Measurements from ENCODE around the gene LYSMD2. TPM values are rescaled to one million over a fixed set of nuclear protein-coding genes. Genes with fewer than 3 reads are reported as not detected.

LYSMD2 gene
- total and polyA plus RNA-seq, 2 of the 8 experiments (the other 6 are each of a cell fraction or from before 2014, with no cell fraction given): 2.2 to 2.7 TPM

GRCh38 chr15:51768018-51768417 is 30.6 kb upstream of the LYSMD2 start:
- Histone ChIP-seq H3K36me3 (ENCODE audit: control insufficient read depth in 2 of 4, insufficient read depth in 4 of 4, low read length in 3 of 4) (no peaks in the 10 kb centered on the region), H3K14ac (ENCODE audit: insufficient read length) (no peak overlapping the region), H3K4me1 (replicated peaks in 1 of 4; ENCODE audit: control insufficient read depth in 3 of 4, insufficient read depth in 4 of 4, low read length in 3 of 4) (peaks cover 0 to 3% (median 0%) of the 10 kb centered on the region in 4 experiments; a peak in 1 of 7 replicates), H2AFZ (ENCODE audit: low read length) (peak overlapping the region; percentile 85; the same call in 1 of the 2 replicates), H4K5ac (ENCODE audit: insufficient read length, low read depth, low read length) (no peak overlapping the region), H4K8ac (ENCODE audit: extremely low read depth, insufficient read depth, low read length) (no peak overlapping the region), H2BK120ac (replicated peaks; ENCODE audit: low read depth, low read length) (no peak overlapping the region), H2AK5ac (ENCODE audit: low read depth, low read length) (no peak overlapping the region), H2BK5ac (ENCODE audit: low read depth, low read length) (no peak overlapping the region), H3K18ac (ENCODE audit: extremely low read depth, low read length) (no peak overlapping the region; the same call in 1 of the 2 replicates), H3K4me2 (ENCODE audit: insufficient read depth in 1 of 2, low read depth in 2 of 2, low read length in 2 of 2) (no peak overlapping the region), H3K56ac (replicated peaks; ENCODE audit: insufficient read length, low read depth, low read length) (no peak overlapping the region), H3K27me3 (replicated peaks in 1 of 4; ENCODE audit: control insufficient read depth in 3 of 4, extremely low read depth in 1 of 4, insufficient read depth in 3 of 4, low read length in 3 of 4) (no peaks in the 10 kb centered on the region), H3K27ac (ENCODE audit: low read depth, low read length) (no peak overlapping the region), H3K4ac (replicated peaks; ENCODE audit: insufficient read length, low read depth, low read length) (no peak overlapping the region), H3K4me3 (ENCODE audit: extremely low read depth in 1 of 4, insufficient read depth in 2 of 4, low read depth in 3 of 4, low read length in 4 of 4) (no peak overlapping the region), H3K9me3 (ENCODE audit: insufficient read depth in 2 of 2, low read depth in 1 of 2, low read length in 1 of 2) (no peaks in the 10 kb centered on the region), H2BK12ac (ENCODE audit: low read depth, low read length) (no peak overlapping the region), H3K9ac (replicated peaks in 1 of 4; ENCODE audit: extremely low read depth in 1 of 4, low read depth in 3 of 4, low read length in 3 of 4) (no peak overlapping the region), H3K23ac (ENCODE audit: insufficient read length) (no peak overlapping the region), H4K91ac (replicated peaks; ENCODE audit: insufficient read length, low read length) (no peak overlapping the region), H2BK15ac (ENCODE audit: low read length) (no peak overlapping the region), H3K79me1 (ENCODE audit: low read depth, low read length) (no peaks in the 10 kb centered on the region), H4K20me1 (replicated peaks in 1 of 2; ENCODE audit: control insufficient read depth in 1 of 2, insufficient read depth in 2 of 2, low read length in 2 of 2) (no peaks in the 10 kb centered on the region), H3K79me2 (ENCODE audit: control insufficient read depth in 1 of 2, insufficient read depth in 2 of 2, low read length in 2 of 2) (no peaks in the 10 kb centered on the region), H2BK20ac (ENCODE audit: low read length) (no peak overlapping the region), H3K23me2 (ENCODE audit: low read depth, low read length) (no peaks in the 10 kb centered on the region)
- WGBS, 2 experiments (ENCODE audit: extremely low coverage in 1 of 2, insufficient coverage in 1 of 2, insufficient read length in 1 of 2, insufficient replicate concordance in 2 of 2, low coverage in 1 of 2, low lambda C conversion rate in 2 of 2, missing lambda C conversion rate in 1 of 2): 89% methylated on average over 9 of the region's 9 CpGs; no CpG with 5 or more reads in 1 of the 2 experiments
- ChIA-PET POLR2A (ENCODE audit: partially characterized antibody) (no interaction called here), CTCF (ENCODE audit: partially characterized antibody) (interaction anchor here (0.7 to 1.5 kb wide), 7 partner anchors 8 to 118 kb away, joined by 3 to 10 read pairs (median 5); no protein-coding TSS in a partner anchor)
- TF ChIP-seq EP300 (IDR thresholded peaks at IDR 0.05; ENCODE audit: borderline replicate concordance in 1 of 2, low read depth in 2 of 2, low read length in 2 of 2) (no peak), RAD21 (IDR thresholded peaks at IDR 0.05 in 1 of 2, conservative IDR thresholded peaks at IDR 0.05 in 1 of 2; ENCODE audit: low read depth in 2 of 2, low read length in 2 of 2) (no peak), RBBP5 (IDR thresholded peaks at IDR 0.05; ENCODE audit: borderline replicate concordance, low read depth, low read length) (no peak), RXRA (IDR thresholded peaks at IDR 0.05; ENCODE audit: insufficient read depth, low read depth, low read length) (no peak), YY1 (IDR thresholded peaks at IDR 0.05; ENCODE audit: low read depth, low read length) (no peak), ASH2L (IDR thresholded peaks at IDR 0.05; ENCODE audit: low read length) (no peak), CTBP2 (IDR thresholded peaks at IDR 0.05; ENCODE audit: borderline replicate concordance, insufficient read depth, insufficient read length, low read length) (no peak), CHD1 (IDR thresholded peaks at IDR 0.05; ENCODE audit: low read depth, low read length) (no peak), CREB1 (IDR thresholded peaks at IDR 0.05) (no peak), PHF8 (conservative IDR thresholded peaks at IDR 0.05; ENCODE audit: low read depth, low read length) (no peak), POU5F1 (IDR thresholded peaks at IDR 0.05; ENCODE audit: low read depth, low read length) (no peak)
- DNase-seq (ENCODE audit: low read depth in 1 of 2, low spot score in 2 of 2) (no peak), FAIRE-seq (no peak)

All from H1 (cell line).